CD4-positive, alpha-beta T cell treated with Interleukin-10 for 1 hour (primary cell): ENCODE data around the gene FIGNL2.

Source experiments
- DNase-seq: peaks from one replicate; pipeline ENCODE4 v3.0.0-alpha.2; 2020

FIGNL2 gene

DNA sequence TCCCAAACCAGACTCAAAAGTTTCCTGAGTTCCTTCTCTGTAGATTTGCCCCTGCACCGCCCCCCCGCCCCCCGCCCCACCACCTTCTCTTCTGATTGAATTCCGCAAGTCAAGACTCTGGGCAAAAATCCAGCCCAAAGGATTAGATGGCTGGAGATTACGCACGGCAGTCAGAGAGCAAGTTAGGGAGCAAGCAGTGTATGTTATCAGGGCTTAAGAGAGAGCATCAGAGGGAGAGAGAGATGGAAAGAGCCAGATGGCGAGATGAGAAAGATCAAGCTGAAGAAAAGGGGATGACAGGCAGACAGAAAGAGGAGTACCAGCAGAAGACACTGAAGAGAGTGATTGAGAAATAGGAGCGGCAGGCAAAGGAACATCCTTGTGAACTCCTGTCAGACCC is 25.5 kb upstream of the FIGNL2 start:
- no peak for DNase-seq

DNA sequence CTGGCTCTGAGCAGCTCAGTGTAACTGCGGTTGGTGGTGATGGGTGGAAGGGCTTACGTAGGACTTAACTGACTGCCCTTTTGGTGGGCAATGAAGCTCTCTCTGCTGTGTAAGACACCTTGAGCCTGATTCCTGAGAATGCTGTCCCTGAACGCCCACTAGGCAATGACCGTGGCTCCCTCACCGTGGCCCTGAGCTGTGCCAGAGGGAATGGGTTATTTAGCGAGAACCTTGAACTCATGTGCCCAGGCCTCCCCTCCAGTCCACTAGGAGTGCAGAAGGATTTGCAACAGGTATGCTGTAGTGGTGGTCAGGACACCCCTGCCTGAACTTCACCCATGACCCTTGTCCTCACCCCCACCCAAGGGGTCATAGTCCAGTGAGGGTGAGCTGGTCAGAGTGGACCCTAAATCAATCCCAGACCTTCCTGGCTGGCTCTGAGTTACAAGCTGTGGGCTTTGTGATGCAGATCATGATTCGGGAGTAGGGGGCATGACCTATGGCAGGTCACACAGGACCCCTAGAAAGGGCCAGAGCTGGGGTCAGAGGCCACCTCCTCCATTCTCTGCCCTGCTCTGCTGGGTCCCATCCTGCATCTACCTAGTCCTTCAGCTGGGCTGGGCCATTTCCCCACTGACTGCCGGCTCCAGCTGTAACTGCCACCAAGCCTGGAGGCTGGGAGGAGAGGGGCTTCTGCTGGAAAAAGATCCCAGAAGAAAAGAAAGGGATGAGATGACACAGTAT is 24.9 kb upstream of the FIGNL2 start:
- DNase-seq, result no peak

DNA sequence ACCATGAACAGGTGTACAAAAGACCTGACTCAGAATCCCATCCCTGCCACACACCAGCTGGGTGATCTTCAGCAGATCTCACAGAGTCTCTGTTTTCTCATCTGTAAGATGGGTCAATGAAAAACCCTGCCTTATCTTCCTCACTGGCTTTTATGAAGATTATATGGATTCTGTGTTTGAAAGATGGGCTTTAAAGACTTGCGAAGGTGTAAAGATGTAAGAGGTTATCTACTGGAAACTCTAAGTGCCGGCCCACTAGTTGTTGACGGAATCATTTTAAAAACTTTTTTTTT is 24.1 kb upstream of the FIGNL2 start:
- DNase-seq, result no peak

DNA sequence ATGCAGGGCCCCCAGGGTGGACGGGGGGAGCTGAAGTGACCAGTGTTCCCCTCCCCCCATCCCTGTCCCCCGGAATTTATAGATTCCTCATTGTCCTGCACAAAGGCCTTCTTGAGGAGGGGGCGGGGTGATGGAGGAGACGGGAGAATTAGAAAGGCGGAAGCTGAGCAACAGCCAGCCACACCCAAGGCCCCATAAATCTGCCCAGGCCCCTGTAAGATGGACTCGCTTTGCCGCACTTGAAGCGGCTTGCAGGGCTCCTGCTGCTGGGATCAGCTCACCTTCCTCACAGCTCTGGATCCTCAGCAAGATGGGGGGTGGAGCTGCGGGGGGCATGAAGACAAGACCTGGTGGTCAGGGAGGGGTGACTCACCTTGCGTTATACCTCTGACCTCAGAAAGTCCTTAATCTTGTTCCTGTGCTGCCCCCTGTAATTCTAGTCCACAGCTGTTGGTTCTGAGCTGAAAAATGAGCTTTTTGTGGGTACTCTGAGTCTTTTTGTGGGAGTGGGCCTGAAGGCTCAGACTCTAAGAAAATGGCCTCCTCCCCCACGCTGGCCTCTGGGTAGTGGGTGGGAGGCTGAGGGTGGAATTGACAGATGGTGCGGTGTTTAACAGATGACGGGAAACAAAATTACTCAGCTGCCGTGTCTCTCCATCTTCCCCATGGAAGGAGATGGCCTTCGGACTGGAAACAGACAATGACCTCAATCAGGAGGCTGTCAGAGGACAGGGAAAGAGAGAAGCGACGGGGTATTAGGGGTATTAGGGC is 23.6 kb upstream of the FIGNL2 start:
- no peak for DNase-seq

DNA sequence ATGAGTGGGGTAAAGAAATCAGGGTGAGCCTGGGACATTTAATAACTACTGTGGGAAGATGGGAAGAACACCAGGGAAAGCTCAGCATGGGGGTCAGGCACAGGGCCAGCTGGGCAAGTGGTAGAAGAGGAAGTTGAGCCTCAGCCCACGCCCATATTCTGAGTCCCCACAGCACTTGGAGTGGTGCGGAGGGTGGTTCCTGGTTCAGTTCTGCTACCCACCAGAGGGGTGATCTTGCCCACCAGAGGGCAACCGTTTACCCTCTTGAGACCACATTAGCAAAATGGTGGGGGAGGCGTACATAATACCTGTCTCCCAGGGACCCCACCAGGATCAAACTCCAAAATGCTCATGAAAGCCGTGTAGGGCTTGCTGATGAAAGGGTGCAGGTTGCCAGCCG is 22.6 kb upstream of the FIGNL2 start:
- no peak for DNase-seq

DNA sequence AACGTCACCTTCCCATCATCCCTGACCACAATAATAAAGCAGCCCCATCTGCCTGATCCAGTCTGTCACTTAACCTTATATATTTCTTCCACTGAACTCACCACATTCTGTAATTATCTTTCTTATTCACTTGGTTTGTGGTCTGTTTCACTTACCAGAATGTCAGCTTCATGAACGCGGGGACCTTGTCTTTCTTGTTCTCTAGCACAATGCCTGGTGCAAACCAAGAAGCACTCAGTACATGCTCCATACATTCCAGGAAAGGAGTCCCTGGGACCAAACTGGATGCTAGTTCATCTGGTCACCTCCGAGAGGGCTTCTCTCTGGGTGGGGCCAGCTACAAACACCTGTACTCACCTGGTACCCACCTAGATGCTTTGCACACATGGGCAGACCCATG is 22.0 kb upstream of the FIGNL2 start:
- no peak for DNase-seq

DNA sequence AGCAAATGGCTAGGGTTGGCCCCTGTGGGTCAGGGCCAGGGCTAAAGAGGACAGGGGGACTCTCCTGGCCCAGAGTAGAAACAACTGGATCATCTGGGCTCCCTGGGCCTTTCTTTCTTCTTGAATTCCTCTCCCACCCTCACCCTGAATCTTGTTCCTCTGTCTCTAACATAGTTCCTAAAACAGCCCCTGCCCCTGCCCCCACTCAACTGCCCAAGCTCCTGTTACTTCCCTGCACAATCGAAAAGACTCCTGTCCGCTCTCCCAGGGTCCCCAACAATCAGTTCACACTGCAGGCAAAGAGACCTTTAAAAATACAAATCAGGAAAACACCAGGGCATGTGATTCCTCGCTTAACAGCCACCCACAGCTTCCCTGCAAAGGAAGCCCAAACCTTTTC is 21.4 kb upstream of the FIGNL2 start:
- no peak for DNase-seq

DNA sequence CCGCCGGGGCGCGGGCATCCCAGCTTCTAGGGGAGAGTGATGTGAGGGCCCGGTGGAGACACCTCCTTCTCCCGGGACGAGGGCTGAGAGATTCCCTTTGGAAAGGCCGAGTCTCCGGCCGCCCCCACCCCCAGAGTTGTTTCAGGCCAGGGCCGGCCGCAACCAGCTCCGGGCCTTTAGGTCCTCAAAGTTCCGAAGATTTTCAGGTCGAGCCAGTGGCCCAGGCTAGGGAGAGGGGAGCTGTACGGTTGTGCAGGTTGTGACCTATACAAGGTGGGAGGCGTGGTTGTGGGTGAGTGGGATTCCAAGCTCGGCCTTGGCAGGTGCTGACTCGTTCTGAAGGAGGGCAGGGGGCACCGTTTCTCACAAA is 21.0 kb upstream of the FIGNL2 start:
- DNase-seq, result no peak

DNA sequence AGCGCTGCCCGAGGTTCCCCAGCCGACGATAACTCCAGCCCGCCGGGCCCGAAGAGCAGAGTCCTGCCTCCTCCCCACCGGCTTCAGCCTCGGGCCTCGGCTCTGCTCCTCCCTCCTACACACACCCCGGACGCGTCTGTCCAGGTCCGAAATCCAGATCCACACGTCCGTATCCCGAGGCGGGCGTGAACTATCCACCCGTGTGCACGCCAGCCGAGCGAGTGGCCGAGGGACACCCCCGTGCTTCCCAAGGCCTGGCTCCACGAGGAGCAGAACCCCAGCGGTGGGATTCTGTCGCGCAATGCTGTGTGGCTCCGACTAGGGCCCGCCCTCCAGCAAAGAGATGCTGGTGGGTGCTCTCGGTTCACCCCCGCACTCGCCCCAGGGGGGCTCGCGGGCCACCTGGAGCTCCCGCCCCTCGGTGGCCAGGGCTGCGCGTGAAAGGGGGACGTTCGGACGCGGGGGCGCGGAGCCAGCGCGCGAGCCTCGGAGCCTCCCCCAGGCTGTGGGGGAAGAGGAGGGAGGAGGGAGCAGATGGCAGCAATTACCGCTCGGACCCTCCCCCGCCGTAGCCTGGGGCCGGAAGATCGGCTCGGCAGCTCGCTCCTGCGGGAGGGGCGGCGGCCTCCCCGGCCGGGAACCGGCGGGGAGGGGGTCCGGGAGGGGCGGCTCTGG is 20.4 kb upstream of the FIGNL2 start:
- DNase-seq, result no peak

DNA sequence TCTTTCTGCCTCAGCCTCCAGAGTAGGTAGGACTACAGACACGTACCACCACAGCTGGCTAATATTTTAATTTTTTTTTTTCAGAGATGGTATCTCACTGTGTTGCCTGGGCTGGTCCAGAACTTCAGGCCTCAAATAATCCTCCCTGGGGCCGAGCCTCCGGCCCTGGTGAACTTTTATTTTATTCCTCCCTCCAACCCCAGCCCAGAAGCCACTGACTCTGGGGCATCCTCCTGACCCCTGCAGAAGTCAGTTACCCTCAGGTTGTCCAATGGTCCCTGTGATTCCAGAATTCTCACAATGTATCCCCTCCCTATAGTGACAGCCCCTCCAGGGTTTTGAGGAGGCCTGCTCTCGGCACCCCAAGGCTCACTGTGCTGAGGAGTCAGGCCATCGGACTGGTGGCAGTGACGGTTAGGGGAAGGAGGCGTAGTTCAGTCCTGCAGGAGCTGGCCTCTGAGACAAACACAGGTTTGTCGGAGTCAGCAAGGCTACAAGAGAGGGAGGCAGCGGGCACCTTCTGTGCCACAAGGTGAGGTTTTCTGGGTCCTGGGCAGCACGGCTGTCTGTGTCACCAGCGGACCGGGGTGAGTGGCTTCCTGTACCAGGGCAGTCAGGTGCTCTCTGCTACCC is 19.4 kb upstream of the FIGNL2 start:
- no peak for DNase-seq

DNA sequence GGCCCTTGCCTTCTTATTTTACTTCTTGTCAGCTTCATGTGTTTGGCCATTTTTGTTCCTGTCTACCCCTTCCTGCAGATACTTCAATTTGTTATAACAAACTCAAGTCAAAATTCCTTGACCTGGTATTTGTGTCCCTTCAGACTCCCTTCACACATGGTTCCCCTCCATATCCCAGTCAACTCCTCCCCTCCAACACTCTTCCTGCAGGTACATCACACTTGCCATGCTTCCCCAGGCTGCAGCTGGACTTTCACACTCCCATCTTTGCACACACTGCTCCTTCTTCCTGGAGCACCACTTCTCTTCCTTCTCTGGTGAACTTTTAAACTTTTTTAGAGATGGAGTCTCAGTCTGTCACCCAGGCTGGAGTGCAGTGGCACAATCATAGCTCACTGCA is 18.9 kb upstream of the FIGNL2 start:
- DNase-seq, result no peak

DNA sequence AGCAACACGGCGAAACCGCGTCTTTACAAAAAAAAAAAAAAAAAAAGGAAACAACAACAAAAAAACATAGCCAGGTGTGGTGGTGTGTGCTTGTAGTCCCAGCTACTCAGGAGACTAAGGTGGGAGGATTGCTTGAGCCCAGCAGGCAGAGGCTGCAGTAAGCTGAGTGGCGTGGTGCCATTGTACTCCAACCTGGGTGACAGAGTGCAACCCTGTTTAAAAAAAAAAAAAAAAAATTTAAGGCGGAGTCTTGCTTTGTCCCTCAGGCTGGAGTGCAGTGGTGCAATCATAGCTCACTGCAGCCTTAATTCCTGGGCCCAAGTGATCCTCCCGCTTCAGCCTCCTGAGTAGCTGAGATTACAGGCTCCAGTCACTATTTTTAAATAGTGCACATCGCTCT is 18.2 kb upstream of the FIGNL2 start:
- DNase-seq, result no peak

DNA sequence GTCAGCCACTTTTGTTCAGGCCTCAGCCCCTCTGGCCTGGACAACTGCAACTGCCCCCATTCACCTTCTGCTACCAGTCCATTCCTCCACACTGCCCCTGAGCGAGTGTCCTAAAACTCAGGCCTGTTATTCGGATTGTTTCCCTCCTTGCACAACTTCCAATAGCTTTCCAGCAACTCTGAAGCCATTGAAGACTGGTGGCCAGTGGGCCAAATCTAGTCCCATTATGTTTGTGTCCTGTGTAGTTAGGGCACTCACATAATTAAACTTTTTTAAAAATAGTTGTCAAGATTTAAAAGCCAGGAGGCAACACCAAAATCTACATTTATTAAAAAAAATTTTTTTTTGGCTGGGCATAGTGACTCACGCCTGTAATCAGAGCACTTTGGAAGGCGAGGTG is 17.8 kb upstream of the FIGNL2 start:
- no peak for DNase-seq

DNA sequence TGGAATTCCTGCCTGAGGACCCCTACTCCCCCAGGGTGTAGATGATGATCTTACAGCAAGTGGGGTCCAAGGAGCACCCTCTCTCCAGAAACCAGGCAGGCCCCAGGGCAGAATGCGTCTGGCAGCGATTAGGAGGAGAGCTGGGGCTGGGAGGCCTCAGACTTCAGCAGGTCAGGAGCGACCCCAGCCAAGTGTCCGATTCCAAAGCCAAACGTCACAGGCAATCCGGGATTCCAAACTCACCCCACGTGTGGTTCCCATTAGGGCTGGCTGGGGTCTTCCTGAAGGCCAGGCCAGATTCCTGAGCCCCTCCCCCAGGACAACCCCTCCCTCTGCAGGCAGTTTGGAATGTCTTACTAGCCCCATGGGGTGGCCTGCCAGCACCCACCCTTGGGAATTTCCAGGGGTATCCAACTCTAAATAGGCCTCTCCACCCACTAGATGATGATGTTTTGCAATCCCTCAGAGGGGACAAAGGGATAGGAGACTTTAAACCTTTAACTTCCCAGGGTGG is 17.3 kb upstream of the FIGNL2 start:
- no peak for DNase-seq

DNA sequence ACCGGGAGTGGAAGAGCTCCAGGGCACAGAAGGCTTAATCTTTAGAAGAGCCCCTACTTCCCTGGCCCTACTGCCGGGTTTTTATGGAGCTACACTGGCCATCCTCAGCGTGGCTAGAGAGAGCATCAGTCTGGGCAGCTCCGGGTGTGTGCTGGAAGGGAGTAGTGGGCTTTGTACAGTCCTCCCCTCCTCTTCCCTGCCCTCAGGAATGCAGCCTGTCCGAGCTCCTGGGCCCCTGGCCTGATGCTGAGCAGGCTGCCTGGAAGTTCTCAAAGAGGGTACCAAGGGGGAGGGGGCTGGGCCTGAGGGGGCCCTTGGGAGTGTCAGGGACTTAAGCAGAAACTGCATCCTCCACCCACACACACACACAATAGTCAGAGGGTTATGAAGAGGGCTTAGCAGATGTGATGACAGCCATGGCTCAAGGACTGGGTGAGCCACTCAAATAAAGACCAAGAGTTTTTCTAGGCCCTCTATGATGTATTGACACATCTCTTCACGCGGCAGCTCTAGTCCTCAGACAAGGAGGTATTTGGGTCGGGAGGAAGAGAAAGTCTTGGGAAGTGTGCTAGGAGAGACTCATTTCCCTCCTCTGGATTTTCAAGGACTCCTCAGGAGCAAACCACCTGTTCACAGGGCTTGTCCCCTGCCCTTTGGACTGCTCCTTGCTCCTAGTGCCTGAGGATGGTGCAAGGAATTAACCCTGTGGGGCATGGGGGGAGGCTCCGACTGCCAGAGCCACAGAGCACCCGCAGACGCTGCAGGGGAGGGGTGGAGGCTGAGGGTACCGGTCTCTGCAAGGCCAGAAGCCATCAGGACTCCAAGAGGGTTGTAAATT is 16.5 kb upstream of the FIGNL2 start:
- no peak for DNase-seq

DNA sequence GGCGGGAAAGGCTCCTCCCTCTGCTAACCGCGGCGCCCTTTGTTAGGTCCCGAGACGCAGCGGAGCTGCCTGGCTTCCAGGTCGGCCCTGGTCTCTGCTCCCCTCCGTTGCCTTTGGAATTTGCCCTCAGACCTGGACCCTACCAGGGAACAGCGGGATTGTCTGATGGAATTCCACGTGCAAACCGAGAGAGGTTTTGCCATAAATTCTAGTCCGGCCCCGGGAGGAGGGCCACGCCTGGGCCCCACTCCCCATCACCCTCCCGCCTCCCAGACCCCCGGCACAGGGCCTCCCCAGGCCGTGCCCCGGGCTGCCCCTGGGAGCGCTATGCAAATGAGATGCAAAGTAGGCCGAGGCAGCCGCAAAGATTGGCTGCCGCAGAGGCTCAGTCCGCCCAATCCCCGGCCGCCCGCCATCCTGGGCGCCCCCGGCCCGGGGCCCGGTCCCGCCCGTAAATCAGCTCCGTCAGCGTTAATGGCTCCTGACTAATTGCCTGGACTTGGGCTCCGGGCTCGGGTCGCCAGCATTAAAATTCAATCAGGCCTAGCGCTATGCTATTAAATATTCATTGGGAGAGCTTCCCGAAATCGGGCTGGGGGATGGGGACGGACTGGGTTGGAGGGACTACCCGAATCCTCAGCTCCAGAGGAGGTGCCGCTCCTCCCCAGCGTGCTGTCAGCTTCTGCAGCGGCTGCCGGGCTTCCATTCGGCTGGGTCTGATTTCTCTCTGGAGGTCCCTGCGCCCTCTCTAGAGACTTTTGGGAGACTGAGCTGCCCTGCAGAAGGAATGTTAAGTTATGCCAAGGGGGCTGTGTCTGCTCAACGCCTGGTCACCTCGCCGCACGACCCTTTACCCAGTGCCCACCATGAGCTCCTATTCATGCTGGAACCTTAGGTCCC is 15.7 kb upstream of the FIGNL2 start:
- no peak for DNase-seq

DNA sequence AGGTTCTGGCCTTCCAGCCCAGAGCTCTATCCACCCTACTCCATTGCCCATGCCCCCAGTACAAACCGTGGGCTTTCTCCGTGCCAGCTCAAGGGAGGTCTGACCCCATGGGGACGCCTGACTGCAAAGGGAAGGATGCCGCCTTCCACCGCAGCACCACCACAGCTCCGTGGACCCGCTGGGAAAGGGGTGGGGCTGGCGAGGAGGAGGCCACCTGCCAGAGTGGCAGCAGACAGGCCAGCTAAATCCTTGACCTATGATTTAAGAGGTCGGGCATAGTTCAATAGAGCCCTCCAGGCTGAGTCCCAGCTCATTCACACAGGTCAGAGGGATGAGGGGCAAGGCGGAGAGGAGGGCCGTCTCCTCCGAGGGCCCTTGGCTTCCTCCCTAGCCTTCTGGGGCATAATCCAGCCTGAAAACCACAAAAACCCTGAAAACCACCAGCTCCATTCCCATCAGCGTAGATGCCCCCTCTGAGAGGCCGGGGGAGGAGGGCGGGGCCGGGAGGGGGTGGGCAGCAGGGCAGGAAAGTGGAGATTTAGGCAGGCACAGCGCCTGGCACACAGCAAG is 14.9 kb upstream of the FIGNL2 start:
- DNase-seq, result no peak

DNA sequence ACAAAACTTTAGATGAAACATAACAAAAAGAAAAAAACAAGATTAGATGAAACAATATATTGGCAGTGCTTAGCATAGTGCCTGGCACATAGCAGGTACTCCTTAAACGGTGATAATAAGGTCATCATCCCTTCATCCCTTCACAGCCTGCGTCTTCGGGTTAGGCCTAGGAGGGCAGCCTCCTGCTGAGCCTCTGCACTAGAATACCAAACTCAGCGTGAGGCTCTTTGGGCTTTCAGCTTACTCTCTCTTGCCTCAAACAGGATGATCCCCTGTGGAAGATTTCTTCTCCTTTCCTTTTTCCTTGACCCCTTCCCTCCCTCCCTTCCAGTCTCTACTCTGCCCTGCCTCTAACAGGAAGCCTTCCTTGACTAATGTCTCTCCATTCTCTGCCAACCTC is 14.4 kb upstream of the FIGNL2 start:
- DNase-seq, result no peak

DNA sequence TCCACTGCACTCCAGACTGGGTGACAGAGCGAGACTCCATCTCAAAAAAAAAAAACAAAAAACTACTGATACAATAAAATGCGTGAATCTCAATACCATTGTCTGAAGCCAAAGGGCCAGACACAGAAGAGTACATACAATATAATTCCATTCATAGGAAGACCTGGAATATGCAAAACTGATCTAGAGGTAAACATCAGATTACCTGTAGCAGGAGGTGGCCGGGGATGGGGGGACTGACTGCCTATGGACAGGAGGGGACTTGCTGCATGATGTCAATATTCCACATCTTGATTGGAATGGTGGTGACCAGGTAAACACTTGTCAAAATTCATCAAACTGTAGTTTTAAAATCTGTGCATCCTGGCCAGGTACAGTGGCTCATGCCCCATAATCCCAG is 12.5 kb upstream of the FIGNL2 start:
- DNase-seq, result no peak

DNA sequence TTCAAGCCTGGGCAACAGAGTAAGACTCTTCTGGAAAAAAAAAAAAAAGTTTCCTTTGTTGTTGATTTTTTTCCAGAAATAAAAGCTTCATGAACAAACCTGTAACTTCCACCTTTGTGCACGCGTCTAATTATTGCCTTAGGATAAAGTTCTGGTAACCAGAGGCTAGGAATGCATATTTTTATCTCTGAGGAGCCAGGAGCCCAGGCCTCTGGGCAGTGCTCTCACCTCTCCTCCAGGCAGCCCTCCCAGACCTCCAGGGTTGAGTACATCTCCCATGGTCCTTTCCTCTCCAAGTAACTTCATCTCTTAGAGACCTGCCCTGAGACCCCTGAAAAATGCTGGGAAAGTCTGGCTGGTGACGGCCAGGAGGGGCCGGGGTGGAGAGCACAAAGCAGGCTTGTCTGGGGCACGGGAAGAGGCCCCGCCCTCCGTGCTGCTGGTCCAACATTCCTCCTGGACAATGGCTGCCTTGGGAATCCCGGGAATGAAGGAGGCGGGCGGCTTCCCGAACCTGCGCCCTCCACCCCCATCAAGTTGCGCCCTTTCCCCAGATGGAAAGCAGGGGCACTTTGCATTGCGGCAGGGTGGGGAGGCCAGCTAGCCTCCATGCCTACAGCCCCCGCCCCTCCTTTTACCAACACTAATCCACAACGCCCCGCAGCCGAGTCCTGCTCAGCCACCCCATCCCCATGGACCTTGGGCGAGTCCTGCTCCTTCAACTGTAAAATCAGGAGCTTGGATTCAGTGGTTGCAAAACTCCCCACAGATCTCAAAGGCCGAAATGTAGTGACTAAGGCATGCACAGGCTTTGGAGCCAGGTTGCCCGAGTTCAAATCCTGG is 7.3 kb upstream of the FIGNL2 start:
- no peak for DNase-seq
